A673 (cell line): ENCODE data around the gene MDFIC. TPM values are rescaled to one million over a fixed set of nuclear protein-coding genes. Genes with fewer than 3 reads are reported as not detected.

ENCODE experiments used
- BruUV-seq: library from RNA; stranded (reverse); fragments of 400-500 nt; replicated peaks from 2 replicates; lab custom pipeline; 2021; lab: Mats Ljungman, UMichigan
- CTCF ChIA-PET: fragments of 300-600 bp; sonication (Branson Sonifier 250); formaldehyde crosslinking; loops from one replicate; lab custom pipeline; 2022; ENCODE audit warnings: antibody characterized with exemption; lab: Charles Lee
- POLR2A ChIA-PET: fragments of 300-600 bp; sonication (Branson Sonifier 250); formaldehyde crosslinking; loops from one replicate; lab custom pipeline; 2022; ENCODE audit warnings: antibody characterized with exemption; ENCODE audit not compliant: low non-redundant PET; lab: Charles Lee
- DNase-seq: peaks from one replicate; pipeline ENCODE4 v3.0.0-alpha.2; 2015; ENCODE audit warnings: low spot score
- H3K27ac ChIP-seq: fragments of 200-600 bp; sonication (generic); 2 replicates; pipeline ENCODE4 v1.5.1; 2016; ENCODE audit warnings: mixed run types, low read depth, mild to moderate bottlenecking, mixed read lengths, antibody characterized with exemption, low read length; ENCODE audit not compliant: poor library complexity, severe bottlenecking
- H3K27me3 ChIP-seq: fragments of 200-600 bp; sonication (generic); replicated peaks from 2 replicates; pipeline ENCODE4 v1.6.1; 2017; ENCODE audit warnings: mixed run types, low read depth, mild to moderate bottlenecking, mixed read lengths, antibody characterized with exemption, low read length; ENCODE audit not compliant: insufficient read depth, poor library complexity
- H3K36me3 ChIP-seq: fragments of 200-600 bp; sonication (generic); 2 replicates; pipeline ENCODE4 v1.6.1; 2016; ENCODE audit warnings: mixed run types, mild to moderate bottlenecking, mixed read lengths, antibody characterized with exemption, low read length; ENCODE audit not compliant: insufficient read depth, poor library complexity, severe bottlenecking
- H3K4me1 ChIP-seq: fragments of 200-600 bp; sonication (generic); 2 replicates; pipeline ENCODE4 v1.6.1; 2017; ENCODE audit warnings: mixed run types, mild to moderate bottlenecking, mixed read lengths, antibody characterized with exemption, low read length; ENCODE audit not compliant: insufficient read depth, poor library complexity, severe bottlenecking
- H3K4me3 ChIP-seq: fragments of 200-600 bp; sonication (generic); 2 replicates; pipeline ENCODE4 v1.5.1; 2016; ENCODE audit warnings: low read depth, mixed run types, mild to moderate bottlenecking, mixed read lengths, low read length; ENCODE audit not compliant: poor library complexity, severe bottlenecking
- H3K9me3 ChIP-seq: fragments of 200-600 bp; sonication (generic); 2 replicates; pipeline ENCODE4 v1.6.1; 2016; ENCODE audit warnings: mixed run types, low read depth, mild to moderate bottlenecking, mixed read lengths, antibody characterized with exemption, low read length; ENCODE audit not compliant: poor library complexity, severe bottlenecking
- CTCF ChIP-seq: fragments of 300-800, 200-600 bp; sonication (generic); conservative IDR thresholded peaks from 2 replicates; pipeline ENCODE4 v1.5.1; 2017; ENCODE audit warnings: low read depth, mild to moderate bottlenecking, antibody characterized with exemption, low read length, moderate library complexity, mixed read lengths
- EZH2 ChIP-seq: fragments of 200-600 bp; sonication (generic); IDR thresholded peaks from 2 replicates; pipeline ENCODE4 v1.6.1; 2017; ENCODE audit warnings: borderline replicate concordance, low read depth, mild to moderate bottlenecking, mixed read lengths, antibody characterized with exemption, low read length; ENCODE audit not compliant: poor library complexity, severe bottlenecking
- intact Hi-C: fragments of 100-400 bp; cut with micrococcal nuclease; formaldehyde crosslinking; loops from one replicate; pipeline ENCODE4 v1.10.0; 2022; ENCODE audit not compliant: unreplicated experiment
- total RNA-seq: library from RNA; stranded (reverse); gene quantifications from 2 replicates; pipeline ENCODE4 v1.2.3, GENCODE V29; 2021

Gene MDFIC
- total RNA-seq, 1 experiment from 2014 or later: 32.6 TPM

GRCh38 chr7:114970308-114970707 lies 48.4 kb downstream of the MDFIC start:
- TF ChIP-seq CTCF (no peak), EZH2 (no peak)
- Histone ChIP-seq H3K27ac (no peak overlapping the region), H3K9me3 (no peaks in the 10 kb centered on the region), H3K36me3 (no peaks in the 10 kb centered on the region), H3K4me1 (peaks cover 19% of the 10 kb centered on the region), H3K4me3 (no peak overlapping the region), H3K27me3 (no peaks in the 10 kb centered on the region)
- ChIA-PET CTCF (no interaction called here), POLR2A (no interaction called here)
- intact Hi-C loops: no loop called here
- no peak for DNase-seq
- no TSS peak for BruUV-seq

GRCh38 chr7:114970732-114971131 lies 48.8 kb downstream of the MDFIC start:
- no peaks in the 10 kb centered on the region for H3K9me3 ChIP-seq
- CTCF ChIA-PET: no interaction called here
- peaks cover 24% of the 10 kb centered on the region for H3K4me1 ChIP-seq
- no peaks in the 10 kb centered on the region for H3K36me3 ChIP-seq
- POLR2A ChIA-PET: no interaction called here
- DNase-seq: no peak
- TF ChIP-seq EZH2 (no peak), CTCF (no peak)
- H3K27me3 ChIP-seq: no peaks in the 10 kb centered on the region
- no peak overlapping the region for H3K4me3 ChIP-seq
- no peak overlapping the region for H3K27ac ChIP-seq
- no TSS peak for BruUV-seq
- intact Hi-C loops: no loop called here

GRCh38 chr7:114972567-114972966 lies 50.7 kb downstream of the MDFIC start:
- ChIA-PET CTCF (no interaction called here), POLR2A (no interaction called here)
- no peak for DNase-seq
- TF ChIP-seq CTCF: no peak
- TF ChIP-seq EZH2: no peak
- H3K4me3 ChIP-seq: no peak overlapping the region
- no peak overlapping the region for H3K27ac ChIP-seq
- BruUV-seq: no TSS peak
- H3K27me3 ChIP-seq: no peaks in the 10 kb centered on the region
- intact Hi-C loops: no loop called here
- H3K36me3 ChIP-seq: no peaks in the 10 kb centered on the region
- H3K9me3 ChIP-seq: no peaks in the 10 kb centered on the region
- peaks cover 33% of the 10 kb centered on the region for H3K4me1 ChIP-seq
